T-helper 2 cell (primary cell): ENCODE results near the gene TRIM7.
"Not testable (repeated sequence)": the region's sequence is repeated elsewhere in the genome, so short reads cannot be mapped to it uniquely, and the experiment has no call there.

ENCODE experiments used
- DNase-seq, 5 experiments: peaks; one replicate each; pipeline versions ENCODE4 v3.0.0 to v3.0.0-alpha.2; 2012 to 2022

The TRIM7 gene

DNA sequence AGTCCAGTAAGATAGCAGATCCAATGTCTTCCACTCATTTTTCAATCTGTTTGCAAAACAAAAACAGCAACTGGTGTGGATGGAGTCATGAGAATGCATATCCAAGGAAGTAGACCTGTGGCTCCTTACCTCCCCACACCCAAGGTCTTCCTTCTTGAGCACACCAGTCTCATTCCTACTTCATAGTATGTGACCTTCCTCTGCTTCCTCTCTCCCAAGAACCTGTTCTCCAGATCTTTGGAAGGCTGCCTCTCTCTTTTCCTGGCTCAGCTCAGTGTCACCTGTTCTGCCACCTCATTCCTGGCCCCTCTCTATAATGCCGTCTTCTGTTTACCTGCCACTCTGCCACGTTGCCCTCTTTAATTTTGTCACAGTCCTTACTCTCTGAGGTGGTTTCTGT is 7.9 kb upstream of the TRIM7 start:
- DNase-seq, result no peak

DNA sequence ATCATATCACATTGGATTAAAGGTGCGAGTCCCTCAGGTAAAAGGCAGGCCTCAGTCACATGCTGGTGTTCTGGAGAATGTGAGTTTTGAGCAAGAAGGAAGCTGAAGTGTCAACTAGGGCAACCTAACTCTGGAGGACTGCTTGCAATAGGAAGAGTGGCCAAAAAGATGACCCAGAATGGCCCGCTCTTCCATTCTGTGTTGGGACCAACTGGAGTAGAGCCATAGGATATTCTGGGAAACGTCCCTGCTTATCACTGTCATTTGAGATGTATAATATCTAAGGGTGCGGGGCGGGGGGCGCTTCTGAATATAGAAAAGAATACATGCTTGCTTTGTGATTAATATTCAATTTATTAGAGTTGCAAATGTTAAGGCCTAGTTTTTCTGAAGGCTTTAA is 7.1 kb upstream of the TRIM7 start:
- no peak for DNase-seq

DNA sequence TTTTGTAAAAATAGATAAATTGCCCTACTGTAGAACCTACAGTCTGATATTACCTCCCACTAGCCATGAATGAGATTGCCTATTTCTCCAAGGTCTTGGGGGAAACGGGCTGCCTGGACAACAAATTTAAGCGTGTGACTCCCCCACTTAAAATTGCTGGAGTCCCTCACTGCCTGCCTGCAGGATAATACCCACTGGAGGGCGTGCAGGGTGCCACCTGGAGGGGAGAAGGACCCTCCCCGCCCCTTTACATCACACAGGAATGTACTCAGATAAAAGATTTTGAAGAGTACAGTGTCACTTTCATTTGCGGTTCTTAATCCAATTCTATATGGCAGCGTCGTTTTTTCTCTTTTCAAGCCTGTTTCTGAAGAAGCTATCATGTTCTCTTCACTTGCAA is 6.2 kb upstream of the TRIM7 start:
- no peak for DNase-seq

DNA sequence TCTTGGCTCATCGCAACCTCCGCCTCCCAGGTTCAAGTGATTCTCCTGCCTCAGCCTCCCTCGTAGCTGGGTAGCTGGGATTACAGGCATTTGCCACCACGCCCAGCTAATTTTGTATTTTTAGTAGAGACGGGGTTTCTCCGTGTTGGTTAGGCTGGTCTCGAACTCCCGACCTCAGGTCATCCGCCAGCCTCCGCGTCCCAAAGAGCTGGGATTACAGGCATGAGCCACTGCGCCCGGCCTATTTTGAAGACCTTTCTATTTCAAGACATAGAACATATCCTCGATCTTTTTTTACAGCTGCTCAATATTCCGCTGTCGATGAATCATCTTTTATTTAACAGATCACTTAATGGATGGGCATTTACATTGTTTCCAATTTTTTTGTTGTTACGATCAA is 5.7 kb upstream of the TRIM7 start:
- DNase-seq, result not testable (repeated sequence)

DNA sequence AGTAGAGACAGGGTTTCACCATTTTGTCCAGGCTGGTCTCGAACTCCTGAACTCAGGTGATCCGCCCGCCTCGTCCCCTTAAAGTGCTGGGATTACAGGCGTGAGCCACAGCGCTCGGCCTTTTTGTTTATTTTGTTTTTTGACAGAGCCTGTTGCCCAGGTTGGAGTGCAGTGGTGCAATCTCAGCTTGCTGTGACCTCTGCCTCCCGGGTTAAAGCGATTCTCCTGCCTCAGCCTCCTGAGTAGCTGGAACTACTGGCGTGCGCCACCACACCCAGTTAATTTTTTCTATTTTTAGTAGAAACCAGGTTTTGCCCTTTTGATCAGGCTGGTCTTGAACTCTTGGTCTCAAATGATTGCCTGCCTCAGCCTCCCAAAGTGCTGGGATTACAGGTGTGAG is 5.2 kb upstream of the TRIM7 start:
- DNase-seq, result not testable (repeated sequence)

DNA sequence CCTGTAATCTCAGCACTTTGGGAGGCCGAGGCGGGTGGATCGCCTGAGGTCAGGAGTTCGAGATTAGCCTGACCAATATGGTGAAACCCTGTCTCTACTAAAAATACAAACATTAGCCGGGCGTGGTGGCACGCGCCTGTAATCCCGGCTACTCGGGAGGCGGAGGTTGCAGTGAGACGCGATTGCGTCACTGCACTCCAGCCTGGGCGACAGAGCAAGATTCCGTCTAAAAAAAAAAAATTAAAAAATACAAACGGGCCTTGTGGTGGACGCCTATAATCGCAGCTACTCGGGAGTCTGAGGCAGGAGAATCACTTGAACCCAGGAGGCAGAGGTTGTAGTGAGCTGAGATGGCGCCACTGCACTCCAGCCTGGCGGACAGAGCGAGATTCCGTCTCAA is 4.0 kb upstream of the TRIM7 start:
- not testable (repeated sequence) for DNase-seq

DNA sequence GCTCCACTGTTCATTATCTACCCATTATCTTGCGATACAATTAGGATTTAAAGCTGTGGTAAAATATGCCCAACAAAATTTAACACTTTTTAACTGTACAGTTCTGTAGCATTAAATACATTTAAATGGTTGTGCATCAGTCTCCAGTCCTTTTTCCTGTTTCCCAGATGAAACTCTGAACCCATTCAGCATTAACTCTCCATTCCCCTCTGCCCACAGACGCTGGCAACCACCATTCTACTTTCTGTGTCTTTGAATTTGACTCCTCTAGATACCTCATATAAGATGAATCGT is 2.9 kb upstream of the TRIM7 start:
- DNase-seq, result no peak

DNA sequence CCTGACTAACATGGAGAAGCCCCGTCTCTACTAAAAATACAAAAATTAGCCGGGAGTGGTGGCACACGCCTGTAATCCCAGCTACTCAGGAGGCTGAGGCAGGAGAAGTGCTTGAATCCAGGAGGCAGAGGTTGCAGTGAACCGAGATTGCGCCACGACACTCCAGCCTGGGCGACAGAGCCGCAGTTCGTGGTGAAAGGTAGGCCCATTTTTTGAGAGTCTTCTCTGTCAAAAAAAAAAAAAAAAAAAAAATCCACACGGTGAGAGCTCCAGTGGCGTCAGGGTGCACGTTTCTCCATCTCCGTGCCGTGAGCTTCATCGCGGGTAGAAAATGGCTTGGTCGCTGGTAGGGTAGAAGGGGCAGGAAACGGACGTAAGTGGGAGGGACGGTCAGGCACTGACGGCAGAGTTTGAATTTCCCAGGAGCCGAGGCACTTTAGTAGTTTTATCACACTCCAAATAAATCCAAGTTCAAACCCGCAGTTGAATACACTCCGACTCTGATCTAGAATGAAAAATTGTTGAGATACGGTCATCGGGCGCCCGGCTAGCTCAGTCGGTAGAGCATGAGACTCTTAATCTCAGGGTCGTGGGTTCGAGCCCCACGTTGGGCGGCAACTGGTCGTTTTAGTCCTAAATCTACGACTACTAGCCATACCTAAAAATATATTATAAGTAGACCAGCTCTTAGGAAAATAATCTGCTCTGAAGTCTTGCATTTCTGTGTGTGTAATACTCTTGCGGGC is 2.4 kb upstream of the TRIM7 start:
- peak in 4 of 5 experiments; percentile 57 to 80 (median 76) for DNase-seq

DNA sequence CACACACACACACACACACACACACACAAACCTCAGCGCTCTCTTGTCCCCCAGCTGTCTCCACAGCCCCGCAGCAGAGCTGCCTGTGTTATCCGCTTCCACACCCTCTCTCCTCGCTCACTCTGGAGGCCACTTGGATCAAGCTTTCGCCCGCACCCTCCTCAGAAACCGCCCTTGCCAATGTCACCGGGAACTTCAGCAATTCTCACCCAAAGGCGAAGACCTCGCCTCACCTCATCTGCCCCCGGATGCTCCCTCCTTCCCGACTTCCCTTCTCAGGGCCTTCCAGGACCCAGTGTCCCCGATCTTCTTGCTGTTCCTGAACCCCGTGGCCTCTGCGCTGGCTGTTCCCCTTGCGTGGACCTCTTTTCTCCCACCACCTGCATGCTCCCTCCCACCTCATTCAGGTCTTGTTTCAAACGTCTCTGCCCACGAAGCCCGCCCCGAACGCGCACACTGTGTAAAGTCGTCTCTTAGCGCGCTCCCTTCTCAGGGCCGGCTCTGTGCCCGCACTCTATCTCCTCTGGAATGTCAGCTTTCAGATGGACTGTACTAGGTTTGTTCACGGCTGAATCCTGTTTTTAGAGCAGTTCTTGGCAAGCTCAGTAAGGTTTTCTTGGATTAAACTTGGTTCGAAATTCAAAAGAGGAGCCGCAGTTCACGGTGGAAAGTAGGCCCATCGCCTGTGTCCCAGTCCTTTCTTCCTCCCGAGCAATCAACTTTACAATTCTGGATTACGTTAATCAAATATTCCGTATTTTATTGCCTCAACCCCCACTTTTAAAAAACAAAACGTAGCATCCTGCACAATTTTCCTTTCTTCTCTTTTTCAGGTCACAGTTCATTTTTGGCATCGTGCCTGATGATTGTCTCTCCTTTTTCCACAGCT is 1.0 kb upstream of the TRIM7 start:
- peak in 1 of 5 experiments; percentile 31 for DNase-seq

DNA sequence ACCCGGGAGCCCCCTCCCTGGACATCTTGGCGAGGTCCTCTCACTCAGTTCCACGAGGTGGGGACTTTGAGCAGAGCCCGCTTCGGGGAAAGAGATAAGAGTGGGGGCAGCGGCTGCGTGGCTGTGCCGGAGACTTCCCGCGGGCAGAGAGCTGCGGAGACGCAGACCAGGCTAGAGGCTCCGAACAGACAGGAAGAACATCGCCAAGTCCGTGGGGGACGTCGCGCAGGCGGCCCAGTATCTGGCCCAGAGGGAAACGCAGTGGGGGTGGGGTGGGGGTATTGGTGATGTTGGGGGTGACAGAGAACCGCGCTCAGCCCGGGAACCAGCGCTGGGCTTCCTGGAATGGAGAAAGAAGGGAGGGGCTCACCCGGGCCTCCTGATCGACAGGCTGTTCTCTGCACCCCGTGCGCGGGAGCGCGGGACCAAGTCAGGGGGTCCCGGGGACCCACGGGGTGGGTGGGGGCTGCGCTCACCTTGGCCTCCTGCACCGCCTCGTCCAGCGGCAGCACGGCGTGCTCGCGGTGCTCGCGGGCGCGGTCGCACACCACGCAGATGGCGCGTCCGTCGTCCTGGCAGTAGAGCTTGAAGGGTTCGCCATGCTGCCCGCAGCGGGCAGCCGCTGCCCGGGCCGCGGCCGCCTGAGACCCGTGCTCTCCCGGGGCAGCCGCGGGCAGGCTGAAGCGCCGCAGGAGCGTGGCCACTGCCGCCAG is 727 bp downstream of the TRIM7 start:
- no peak for DNase-seq

DNA sequence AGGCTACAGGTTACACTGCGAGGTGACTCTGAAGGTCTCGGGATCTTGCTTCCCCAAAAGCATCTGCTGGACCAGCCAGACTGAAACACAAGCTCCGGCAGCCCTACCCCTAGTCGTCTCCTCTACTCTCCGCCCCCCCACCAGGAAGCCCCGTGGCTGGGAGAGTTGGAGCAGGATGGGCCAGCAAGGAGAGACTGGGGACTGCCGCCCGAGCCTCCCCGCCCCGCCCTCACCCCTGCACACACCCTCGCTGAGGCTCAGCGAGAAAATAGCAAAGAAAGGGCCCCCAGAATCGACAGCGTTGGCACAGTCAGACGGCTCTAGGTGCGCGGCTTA is 1.3 kb downstream of the TRIM7 start:
- DNase-seq, result no peak

DNA sequence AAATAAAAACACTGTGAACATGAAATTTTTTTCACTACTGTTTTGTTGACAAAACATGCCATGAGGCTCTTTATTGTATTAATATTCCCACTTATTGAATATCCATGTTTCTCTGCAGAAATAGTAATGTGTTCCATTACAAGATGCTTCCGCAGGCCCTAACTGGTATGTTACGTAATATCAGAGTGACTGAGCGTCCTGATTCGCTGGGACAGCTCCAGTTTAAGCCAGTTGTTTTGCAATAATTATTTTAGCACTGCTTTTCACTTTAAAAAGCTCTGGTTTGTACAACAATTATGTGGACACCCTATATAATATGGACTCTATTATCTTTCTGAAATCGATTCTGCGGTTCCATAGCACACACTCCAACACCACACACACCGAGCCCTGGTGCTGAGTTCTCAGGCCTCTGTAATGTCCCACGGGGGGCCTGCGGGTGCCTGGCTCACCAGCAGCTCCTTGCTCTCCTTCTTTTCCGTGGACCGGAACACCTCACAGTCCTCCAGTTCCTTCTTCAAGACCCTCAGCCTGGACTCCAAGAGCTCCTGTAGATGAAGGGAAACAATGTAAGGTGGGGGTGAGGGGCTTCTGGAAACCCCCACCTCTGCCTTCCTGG is 1.8 kb downstream of the TRIM7 start:
- DNase-seq, result no peak

DNA sequence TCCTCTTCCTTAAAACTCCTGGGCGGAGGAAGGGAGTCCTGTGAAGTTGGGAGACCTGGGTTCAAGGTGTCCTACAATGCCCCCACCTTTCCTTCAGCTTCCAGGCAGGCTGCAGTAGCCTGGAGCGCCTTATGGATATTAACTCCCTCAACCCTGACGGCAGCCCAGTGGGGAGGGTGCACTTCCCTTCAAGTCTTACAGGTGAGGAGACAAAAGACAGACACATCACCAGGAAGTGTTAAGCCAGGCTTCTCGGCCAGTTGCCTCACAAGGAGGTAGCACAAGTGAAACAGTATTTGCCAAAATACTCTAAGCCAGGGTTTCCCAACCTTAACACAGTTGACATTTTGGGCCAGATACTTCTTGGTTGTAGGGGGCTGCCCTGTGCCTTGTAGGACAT is 4.2 kb downstream of the TRIM7 start:
- DNase-seq, result no peak

DNA sequence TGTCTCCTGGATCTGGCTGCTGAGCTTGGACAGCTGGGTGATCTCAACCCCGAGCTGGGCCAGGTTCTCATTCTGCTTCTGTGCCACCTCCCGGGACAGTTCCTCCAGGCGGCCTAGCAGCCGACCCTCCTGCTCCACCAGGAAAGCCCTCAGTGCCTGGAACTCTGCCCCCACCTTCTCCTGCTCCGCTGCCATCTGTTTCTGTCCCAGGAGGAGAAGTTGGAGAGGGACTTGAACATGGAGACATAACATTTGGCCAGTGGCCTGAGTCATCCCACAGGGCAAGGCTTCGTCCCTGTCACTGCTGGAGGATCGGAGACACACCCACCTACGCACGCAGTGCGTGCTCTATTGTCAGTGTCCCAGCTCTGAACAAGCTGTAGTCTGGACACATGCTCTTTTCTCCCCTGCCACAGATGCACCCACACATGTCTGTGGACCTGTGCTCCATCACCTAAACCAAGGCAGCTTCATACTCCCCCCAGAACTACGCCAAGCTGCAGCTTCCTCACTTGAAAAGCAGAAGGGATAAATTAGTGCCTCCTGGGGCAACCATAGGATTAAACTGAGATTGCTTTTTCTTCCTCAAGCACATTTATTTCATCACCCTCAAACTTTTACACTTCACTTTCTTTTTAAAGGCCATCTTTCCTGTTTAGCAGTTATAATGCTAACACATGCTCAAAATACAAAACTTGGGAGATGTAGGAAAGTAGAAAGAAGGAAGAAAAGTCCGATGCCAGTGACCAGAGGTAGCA is 4.9 kb downstream of the TRIM7 start:
- DNase-seq, result no peak

DNA sequence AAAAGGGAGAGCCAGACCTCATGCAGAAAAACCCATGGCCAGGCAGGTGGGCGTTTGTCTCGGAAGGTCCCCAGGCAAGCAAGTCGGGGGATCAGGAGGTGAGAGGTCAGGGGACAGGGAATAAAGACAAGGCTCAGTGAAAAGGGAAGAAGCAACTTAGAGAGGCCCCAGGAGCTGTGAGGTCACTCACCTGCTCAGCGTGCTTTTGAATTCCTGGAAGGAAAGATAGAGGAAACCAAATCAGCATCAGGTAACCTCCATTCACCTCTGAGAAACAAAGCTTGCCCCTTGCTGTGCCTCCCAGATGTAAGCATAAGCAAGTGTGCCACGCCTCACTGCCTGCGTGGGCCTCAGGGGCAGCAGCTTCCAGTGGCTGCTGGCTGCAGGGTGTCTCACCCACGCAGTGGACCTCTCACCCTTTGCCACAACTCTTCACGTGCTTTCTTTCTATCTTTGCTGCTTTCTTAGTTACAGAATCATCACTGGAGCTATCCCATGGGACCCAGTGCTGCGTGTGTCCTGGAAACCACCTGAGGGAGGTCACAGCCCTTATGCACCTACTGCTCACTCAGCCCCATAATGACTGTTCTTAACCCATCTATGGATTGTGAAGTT is 6.0 kb downstream of the TRIM7 start:
- DNase-seq, result no peak

DNA sequence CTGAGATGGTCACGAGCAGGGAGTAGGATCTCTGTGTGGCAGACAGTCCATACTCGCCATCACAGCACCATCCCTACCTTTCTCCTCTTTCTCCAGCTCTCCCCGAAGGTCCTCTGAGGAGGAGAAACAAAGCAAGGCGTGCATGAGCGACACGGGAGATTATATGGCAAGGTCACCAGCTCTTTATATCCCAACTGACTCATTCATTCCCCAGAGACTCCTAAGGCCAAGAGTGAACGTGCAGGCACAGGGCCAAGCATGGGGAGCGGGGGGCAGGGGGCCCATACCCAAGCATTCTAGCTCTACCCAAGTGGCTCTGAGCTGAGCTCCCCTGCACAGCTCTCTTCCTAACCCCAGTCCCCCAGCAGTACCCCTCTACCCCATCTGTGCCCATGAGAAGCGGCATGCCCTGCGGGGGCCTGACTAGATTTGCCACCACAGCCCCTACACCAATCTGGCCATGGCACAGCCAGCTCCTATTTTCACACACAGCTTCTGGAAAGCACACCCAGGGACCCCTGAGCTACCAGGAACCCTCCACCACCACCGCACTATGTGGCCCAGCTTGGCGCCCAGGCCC is 6.8 kb downstream of the TRIM7 start:
- DNase-seq, result no peak

DNA sequence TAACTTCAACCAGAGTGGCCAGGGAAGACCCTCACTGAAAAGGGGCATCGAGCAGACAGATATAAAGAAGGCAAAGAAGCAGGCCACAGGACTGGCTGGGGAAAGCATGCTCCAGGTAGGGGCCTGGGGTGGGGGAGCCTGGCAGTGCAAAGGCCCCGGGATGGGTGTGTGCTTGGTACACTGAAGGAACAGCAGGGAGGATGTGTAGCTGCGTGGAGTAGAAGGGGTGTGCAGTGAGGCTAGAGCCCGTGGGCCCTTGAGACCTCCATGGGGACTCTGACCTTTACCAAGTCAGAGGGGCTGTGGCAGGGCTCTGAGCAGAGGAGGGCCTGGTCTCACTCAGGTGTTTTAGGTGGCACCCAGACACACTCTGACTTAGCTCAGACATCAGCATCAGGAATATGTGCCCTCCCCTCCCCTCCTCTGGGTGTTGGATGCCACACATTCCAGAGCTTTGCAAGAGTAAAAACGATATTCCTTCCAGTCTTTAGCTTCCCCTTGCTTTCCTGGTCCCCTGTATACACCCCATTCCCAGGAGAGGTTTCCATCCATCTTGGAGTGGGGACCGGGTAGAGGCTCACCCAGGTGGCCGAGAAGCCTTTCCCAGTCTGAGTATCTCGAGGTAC is 7.6 kb downstream of the TRIM7 start:
- DNase-seq, result no peak

DNA sequence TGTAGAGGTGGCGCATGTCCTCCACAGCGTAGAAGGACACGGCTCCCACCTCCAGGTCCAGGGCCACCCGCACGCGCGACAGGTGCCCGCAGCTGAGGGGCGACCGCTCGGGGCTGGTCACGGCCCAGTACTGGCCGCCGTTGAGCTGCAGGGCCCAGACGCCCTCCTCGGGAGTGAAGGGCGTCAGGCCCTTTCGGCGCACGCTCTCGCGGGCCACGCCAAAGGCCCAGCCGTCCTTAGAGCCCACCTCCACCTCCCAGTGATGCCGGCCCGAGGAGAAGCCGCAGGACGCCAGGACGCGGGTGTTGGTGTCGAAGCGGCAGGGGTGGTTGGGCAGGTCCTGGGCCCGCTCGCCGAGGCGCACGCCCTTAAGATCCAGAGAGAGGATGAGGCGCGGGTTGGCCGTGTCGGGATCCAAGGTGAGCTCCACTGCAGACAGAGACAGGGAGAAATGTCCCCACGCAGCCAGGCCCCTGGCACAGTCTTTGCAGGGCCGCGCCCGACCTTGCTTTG is 9.7 kb downstream of the TRIM7 start:
- no peak for DNase-seq

DNA sequence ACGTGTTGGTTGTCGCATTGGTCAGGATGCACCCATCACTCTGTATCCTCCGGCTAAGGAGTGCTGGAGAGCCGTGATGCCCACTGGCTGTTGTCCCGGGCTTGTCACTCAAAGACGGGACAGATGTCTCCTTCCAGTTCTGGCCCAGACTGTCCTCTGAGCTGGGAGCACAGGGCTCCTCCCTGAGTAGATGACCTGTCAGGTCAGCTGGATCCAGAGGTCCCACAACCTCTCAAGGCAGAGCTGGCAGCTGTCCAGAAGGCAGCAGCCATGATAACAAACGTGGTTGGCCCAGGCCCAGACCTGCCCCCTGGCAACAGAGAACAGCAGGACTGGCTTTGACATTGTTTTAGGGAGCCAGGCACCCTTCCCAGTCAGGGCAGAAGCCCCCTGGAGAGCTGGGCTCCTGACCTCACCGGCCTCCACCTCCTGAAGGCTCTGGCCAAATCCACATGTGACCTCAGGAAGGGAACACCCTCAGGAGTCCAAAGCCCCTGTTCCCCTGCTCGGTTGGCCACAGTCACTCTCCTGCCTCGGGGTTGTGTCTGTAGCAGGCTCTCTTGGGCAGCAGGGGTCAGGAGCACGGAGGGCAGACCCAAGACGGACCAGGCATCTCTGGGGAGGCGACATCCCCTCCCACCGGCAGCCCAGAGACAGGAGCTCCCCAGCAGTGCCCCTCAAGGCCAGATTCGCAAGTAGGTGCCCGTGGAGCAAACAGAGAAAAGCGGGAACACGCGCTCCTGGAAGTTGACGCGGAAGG is 10.3 kb downstream of the TRIM7 start:
- no peak for DNase-seq

DNA sequence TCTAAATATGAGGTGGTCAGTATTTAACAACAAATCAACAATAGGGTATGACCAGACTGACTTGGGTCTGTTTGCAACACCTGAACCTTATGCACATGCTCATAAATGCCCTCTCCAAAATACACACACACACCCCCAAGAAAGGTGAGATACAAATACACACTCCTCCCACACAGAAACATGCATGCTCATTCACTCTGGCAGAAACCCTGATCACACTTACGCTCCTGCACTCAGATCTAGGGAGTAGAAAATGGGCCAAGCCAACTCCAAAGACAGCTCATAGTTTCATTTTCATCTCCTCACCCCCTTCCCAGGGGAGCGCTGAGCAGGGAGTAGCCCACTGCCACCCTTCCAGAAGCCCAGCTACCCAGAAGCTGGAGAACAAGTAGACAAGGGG is 11.3 kb downstream of the TRIM7 start:
- no peak for DNase-seq
